ENCODE results near the gene ITGB8. TPM values are rescaled to one million over a fixed set of nuclear protein-coding genes. Genes with fewer than 3 reads are reported as not detected.

ITGB8 gene
- total RNA-seq, 1 experiment from 2014 or later: 2.4 TPM

- H3K4me3 ChIP-seq (replicated peaks in 1 of 2; ENCODE audit: low read depth in 1 of 2, low read length in 2 of 2): no peak overlapping the region
- H3K4me1 ChIP-seq (ENCODE audit: control insufficient read depth in 1 of 2, insufficient read depth in 2 of 2, low read length in 2 of 2): no peaks in the 10 kb centered on the region
- BruUV-seq (replicated peaks): no TSS peak
- no peaks in the 10 kb centered on the region for H3K9me2 ChIP-seq (ENCODE audit: insufficient read depth)
- ChIA-PET RAD21 (ENCODE audit: low non-redundant PET in 1 of 2, low total read pairs in 2 of 2, uncharacterized antibody in 2 of 2, unreplicated experiment in 2 of 2) (no interaction called here), CTCF (no interaction called here), POLR2A (no interaction called here)
- no peak for DNase-seq (ENCODE audit: low read depth, low spot score)
- intact Hi-C loops (cut with micrococcal nuclease): no loop called here
- H3K9ac ChIP-seq (ENCODE audit: low read length): no peak overlapping the region
- no peak overlapping the region for H2AFZ ChIP-seq (ENCODE audit: low read depth, low read length, poor library complexity, severe bottlenecking)
- no peaks in the 10 kb centered on the region for H4K20me1 ChIP-seq (ENCODE audit: insufficient read depth)
- H3K4me2 ChIP-seq (ENCODE audit: low read length): no peak overlapping the region
- H3K79me2 ChIP-seq (ENCODE audit: insufficient read depth, low read length): no peaks in the 10 kb centered on the region
- no peaks in the 10 kb centered on the region for H3K27me3 ChIP-seq (ENCODE audit: insufficient read depth, low read length)
- TF ChIP-seq SIN3A (IDR thresholded peaks at IDR 0.05; ENCODE audit: low read depth) (no peak), TCF7L2 (IDR thresholded peaks at IDR 0.05; ENCODE audit: borderline replicate concordance, extremely low read depth, insufficient read depth, insufficient read length) (no peak), SRF (IDR thresholded peaks at IDR 0.05; ENCODE audit: low read depth) (no peak), SP1 (IDR thresholded peaks at IDR 0.05; ENCODE audit: low read depth) (no peak)
- no peaks in the 10 kb centered on the region for H3K9me3 ChIP-seq (ENCODE audit: control insufficient read depth in 1 of 2, insufficient read depth in 1 of 2, low read depth in 1 of 2, low read length in 2 of 2)
- no peak for ATAC-seq
- no peak overlapping the region for H3K27ac ChIP-seq (ENCODE audit: low read depth, low read length)
- no peaks in the 10 kb centered on the region for H3K36me3 ChIP-seq (ENCODE audit: control insufficient read depth in 1 of 2, insufficient read depth in 2 of 2, low read length in 2 of 2)
These were observed 127.8 kb downstream of the ITGB8 start for GRCh38 chr7:20458521-20458920.

DNA sequence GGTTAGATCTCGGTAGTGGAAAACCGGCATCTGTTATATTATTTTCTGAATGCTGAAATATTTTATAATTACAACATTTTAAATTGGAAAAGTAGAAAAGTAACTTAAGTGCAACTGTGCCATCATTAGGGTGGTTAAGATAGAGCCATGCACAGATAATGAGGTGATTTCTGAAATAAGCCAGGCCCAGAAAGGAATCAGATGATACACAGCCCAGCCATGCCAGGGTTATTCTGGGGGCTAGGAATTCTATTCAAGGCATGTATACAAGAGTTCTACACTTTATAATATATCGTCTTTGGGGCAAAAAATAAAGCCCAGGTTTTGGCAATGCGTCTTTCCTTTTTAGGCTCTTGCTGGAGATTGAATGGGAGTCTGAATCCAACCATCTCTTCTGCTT is 128.7 kb downstream of the ITGB8 start:
- no peak for DNase-seq (ENCODE audit: low read depth, low spot score)
- TF ChIP-seq, protein P1, sequence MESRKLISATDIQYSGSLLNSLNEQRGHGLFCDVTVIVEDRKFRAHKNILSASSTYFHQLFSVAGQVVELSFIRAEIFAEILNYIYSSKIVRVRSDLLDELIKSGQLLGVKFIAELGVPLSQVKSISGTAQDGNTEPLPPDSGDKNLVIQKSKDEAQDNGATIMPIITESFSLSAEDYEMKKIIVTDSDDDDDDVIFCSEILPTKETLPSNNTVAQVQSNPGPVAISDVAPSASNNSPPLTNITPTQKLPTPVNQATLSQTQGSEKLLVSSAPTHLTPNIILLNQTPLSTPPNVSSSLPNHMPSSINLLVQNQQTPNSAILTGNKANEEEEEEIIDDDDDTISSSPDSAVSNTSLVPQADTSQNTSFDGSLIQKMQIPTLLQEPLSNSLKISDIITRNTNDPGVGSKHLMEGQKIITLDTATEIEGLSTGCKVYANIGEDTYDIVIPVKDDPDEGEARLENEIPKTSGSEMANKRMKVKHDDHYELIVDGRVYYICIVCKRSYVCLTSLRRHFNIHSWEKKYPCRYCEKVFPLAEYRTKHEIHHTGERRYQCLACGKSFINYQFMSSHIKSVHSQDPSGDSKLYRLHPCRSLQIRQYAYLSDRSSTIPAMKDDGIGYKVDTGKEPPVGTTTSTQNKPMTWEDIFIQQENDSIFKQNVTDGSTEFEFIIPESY (IDR thresholded peaks at IDR 0.05; ENCODE audit: extremely low read depth, insufficient replicate concordance, low read length): no peak
- TF ChIP-seq SIN3A (IDR thresholded peaks at IDR 0.05; ENCODE audit: low read depth) (no peak), ELF1 (IDR thresholded peaks at IDR 0.05; ENCODE audit: borderline replicate concordance, low read depth) (no peak), CBX3 (IDR thresholded peaks at IDR 0.05; ENCODE audit: low read depth) (no peak), FOSL1 (IDR thresholded peaks at IDR 0.05; ENCODE audit: low read depth) (no peak), EZH2phosphoT487 (IDR thresholded peaks at IDR 0.05; ENCODE audit: borderline replicate concordance) (no peak), JUND (IDR thresholded peaks at IDR 0.05) (no peak), ZNF274 (IDR thresholded peaks at IDR 0.05; ENCODE audit: low read depth, low read length) (no peak), YY1 (IDR thresholded peaks at IDR 0.05; ENCODE audit: extremely low read depth, insufficient replicate concordance, low read depth, low read length) (no peak)
- Histone ChIP-seq H3K27ac (ENCODE audit: low read depth, low read length) (no peak overlapping the region), H3K9ac (ENCODE audit: low read length) (no peak overlapping the region), H3K4me1 (ENCODE audit: control insufficient read depth in 1 of 2, insufficient read depth in 2 of 2, low read length in 2 of 2) (no peaks in the 10 kb centered on the region), H3K4me3 (replicated peaks in 1 of 2; ENCODE audit: low read depth in 1 of 2, low read length in 2 of 2) (no peak overlapping the region), H3K27me3 (ENCODE audit: insufficient read depth, low read length) (no peaks in the 10 kb centered on the region), H3K36me3 (ENCODE audit: control insufficient read depth in 1 of 2, insufficient read depth in 2 of 2, low read length in 2 of 2) (no peaks in the 10 kb centered on the region), H3K4me2 (ENCODE audit: low read length) (no peak overlapping the region), H4K20me1 (ENCODE audit: insufficient read depth) (no peaks in the 10 kb centered on the region), H3K9me3 (ENCODE audit: control insufficient read depth in 1 of 2, insufficient read depth in 1 of 2, low read depth in 1 of 2, low read length in 2 of 2) (no peaks in the 10 kb centered on the region), H3K9me2 (ENCODE audit: insufficient read depth) (no peaks in the 10 kb centered on the region), H3K79me2 (ENCODE audit: insufficient read depth, low read length) (no peaks in the 10 kb centered on the region), H2AFZ (ENCODE audit: low read depth, low read length, poor library complexity, severe bottlenecking) (no peak overlapping the region)
- ATAC-seq: no peak
- BruUV-seq (replicated peaks): no TSS peak
- CTCF ChIA-PET: no interaction called here
- RAD21 ChIA-PET (ENCODE audit: low non-redundant PET in 1 of 2, low total read pairs in 2 of 2, uncharacterized antibody in 2 of 2, unreplicated experiment in 2 of 2): no interaction called here
- POLR2A ChIA-PET: no interaction called here
- intact Hi-C loops (cut with micrococcal nuclease): no loop called here
